CD14-positive monocyte (primary cell): ENCODE measurements around the gene SLC9A7. TPM values are rescaled to one million over a fixed set of nuclear protein-coding genes. Genes with fewer than 3 reads are reported as not detected.

Source experiments
- DNase-seq, 3 donors: peaks; one replicate each; pipeline ENCODE4 v3.0.0-alpha.2; 2011 to 2022
- H2AFZ ChIP-seq: 2 replicates; pipeline ENCODE4 v1.6.0; 2012; ENCODE audit warnings: mild to moderate bottlenecking, low read depth, low read length, inconsistent platforms; ENCODE audit not compliant: insufficient read depth, poor library complexity, severe bottlenecking
- H3K27ac ChIP-seq, 2 donors: 1 replicate in 1 of 2; 2 replicates in 1 of 2; pipeline ENCODE4 v1.5.1; 2012 to 2013; ENCODE audit warnings: low read length in 2 of 2, control low read depth in 1 of 2, inconsistent platforms in 1 of 2, low read depth in 1 of 2, mild to moderate bottlenecking in 1 of 2
- H3K27me3 ChIP-seq, 2 donors: one replicate each; pipeline versions ENCODE4 v1.6.0 to v1.6.1; 2011 to 2013; ENCODE audit warnings: low read length in 2 of 2; ENCODE audit not compliant: control insufficient read depth in 2 of 2, insufficient read depth in 2 of 2
- H3K36me3 ChIP-seq, 2 donors: replicated peaks in 1 of 2; 1 replicate in 1 of 2; 2 replicates in 1 of 2; pipeline versions ENCODE4 v1.5.1 to v1.6.1; 2012 to 2013; ENCODE audit warnings: low read length in 2 of 2, control low read depth in 1 of 2, inconsistent platforms in 1 of 2, mild to moderate bottlenecking in 1 of 2; ENCODE audit not compliant: insufficient read depth in 2 of 2, control insufficient read depth in 1 of 2
- H3K4me1 ChIP-seq, 2 donors: 1 replicate in 1 of 2; 2 replicates in 1 of 2; pipeline versions ENCODE4 v1.5.1 to v1.6.1; 2012 to 2013; ENCODE audit warnings: low read length in 2 of 2, control low read depth in 1 of 2, inconsistent platforms in 1 of 2, mild to moderate bottlenecking in 1 of 2, moderate library complexity in 1 of 2; ENCODE audit not compliant: insufficient read depth in 2 of 2, control insufficient read depth in 1 of 2
- H3K4me2 ChIP-seq: replicated peaks from 2 replicates; pipeline ENCODE3; 2012; ENCODE audit warnings: low read length, moderate library complexity, mild to moderate bottlenecking; ENCODE audit not compliant: poor library complexity, severe bottlenecking; ENCODE audit errors: extremely low read depth
- H3K4me3 ChIP-seq, 3 experiments: fragments of 200-600 bp in 1 of 3; sonication (generic) in 1 of 3; replicated peaks in 1 of 3; 1 replicate in 2 of 3; 2 replicates in 1 of 3; pipeline ENCODE4 v1.5.1; 2011 to 2013; ENCODE audit warnings: low read length in 3 of 3, mild to moderate bottlenecking in 3 of 3, control low read depth in 2 of 3, low read depth in 2 of 3, inconsistent platforms in 1 of 3, moderate library complexity in 1 of 3
- H3K79me2 ChIP-seq: 2 replicates; pipeline ENCODE4 v1.6.0; 2012; ENCODE audit warnings: mild to moderate bottlenecking, control low read depth, inconsistent platforms, low read length, moderate library complexity; ENCODE audit not compliant: insufficient read depth
- H3K9ac ChIP-seq: 2 replicates; pipeline ENCODE4 v1.6.0; 2017; ENCODE audit warnings: low read length, mild to moderate bottlenecking; ENCODE audit not compliant: insufficient read depth, poor library complexity, severe bottlenecking
- H3K9me3 ChIP-seq, 2 donors: replicated peaks in 1 of 2; 1 replicate in 1 of 2; 2 replicates in 1 of 2; pipeline versions ENCODE4 v1.5.1 to v1.6.1; 2012 to 2013; ENCODE audit warnings: low read length in 2 of 2, control low read depth in 1 of 2; ENCODE audit not compliant: control insufficient read depth in 1 of 2, insufficient read depth in 1 of 2
- H4K20me1 ChIP-seq: 2 replicates; pipeline ENCODE4 v1.6.0; 2012; ENCODE audit warnings: mild to moderate bottlenecking, low read length, control low read depth, moderate library complexity; ENCODE audit not compliant: insufficient read depth
- H3K27ac Mint-ChIP-seq, 7 donors: one replicate each; pipeline ENCODE4 v1.8.0; 2020; ENCODE audit warnings: mild to moderate bottlenecking in 7 of 7, mixed read lengths in 7 of 7, moderate library complexity in 6 of 7, inconsistent platforms in 2 of 7
- H3K27me3 Mint-ChIP-seq, 3 donors: one replicate each; pipeline ENCODE4 v1.8.0; 2021 to 2022; ENCODE audit warnings: low read depth in 3 of 3, mild to moderate bottlenecking in 3 of 3, mixed read lengths in 3 of 3, moderate library complexity in 3 of 3, inconsistent platforms in 1 of 3
- H3K36me3 Mint-ChIP-seq, 2 donors: one replicate each; pipeline ENCODE4 v1.8.0; 2020; ENCODE audit warnings: mixed read lengths in 2 of 2, inconsistent platforms in 1 of 2, mild to moderate bottlenecking in 1 of 2
- H3K4me1 Mint-ChIP-seq: one replicate; pipeline ENCODE4 v1.8.0; 2020; ENCODE audit warnings: mild to moderate bottlenecking, mixed read lengths
- H3K4me3 Mint-ChIP-seq, 2 donors: one replicate each; pipeline ENCODE4 v1.8.0; 2020; ENCODE audit warnings: mild to moderate bottlenecking in 2 of 2, mixed read lengths in 2 of 2, moderate library complexity in 1 of 2
- H3K9me3 Mint-ChIP-seq, 7 donors: one replicate each; pipeline ENCODE4 v1.8.0; 2020 to 2022; ENCODE audit warnings: mixed read lengths in 7 of 7, mild to moderate bottlenecking in 6 of 7, moderate library complexity in 6 of 7, inconsistent platforms in 2 of 7
- WGBS: methylation state at CpG from one replicate; pipeline ENCODE4 v1.1.5; 2013; ENCODE audit warnings: missing lambda C conversion rate; ENCODE audit not compliant: insufficient coverage; 5-methylcytosine and 5-hydroxymethylcytosine counted together
- intact Hi-C, 2 donors: fragments of 100-400 bp; cut with micrococcal nuclease; formaldehyde crosslinking; loops; one replicate each; pipeline versions ENCODE4 v1.15.0 to v1.15.1; 2023
- polyA plus RNA-seq, 3 donors: library from polyadenylated mRNA; depleted of rRNA in 1 of 3; unstranded in 2 of 3; stranded (reverse) in 1 of 3; fragments of 300-500 nt in 2 of 3; fragments of >200 nt in 1 of 3; fragmentation: Illumina TruSeq in 2 of 3; gene quantifications; 1 replicate in 2 of 3; 2 replicates in 1 of 3; pipeline ENCODE4 v1.2.3, GENCODE V29; 2012 to 2021
- TF ChIP-seq, protein P1 (sequence below): fragments of 200-600 bp; IDR thresholded peaks from one replicate; pipeline ENCODE4 v1.8.0; 2022; ENCODE audit warnings: antibody characterized with exemption, mild to moderate bottlenecking

The SLC9A7 gene
- polyA plus RNA-seq, 3 donors: 0.73 to 2.0 (median 1.0) TPM

DNA sequence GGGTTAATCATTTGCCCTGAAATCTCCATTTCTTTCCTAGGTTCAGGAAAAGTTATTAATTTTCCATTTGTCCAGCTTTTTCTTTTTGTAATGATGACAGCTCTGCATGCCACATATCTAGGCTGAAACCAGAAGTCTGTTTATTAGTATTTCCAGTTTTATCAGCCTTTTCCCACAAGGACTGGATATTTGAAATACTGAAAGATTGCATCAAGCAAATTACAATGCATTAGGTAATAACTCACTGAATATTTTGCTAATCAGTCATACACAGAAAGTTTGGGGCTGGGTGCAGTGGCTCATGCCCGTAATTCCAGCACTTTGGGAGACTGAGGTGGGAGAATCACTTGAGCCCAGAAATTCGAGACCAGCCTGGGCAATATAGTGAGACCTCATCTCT lies 21.5 kb downstream of the SLC9A7 start:
- no peak for DNase-seq
- WGBS: no CpG with 5 or more reads among the region's 2 CpGs
- H3K36me3 Mint-ChIP-seq: no peaks in the 10 kb centered on the region

DNA sequence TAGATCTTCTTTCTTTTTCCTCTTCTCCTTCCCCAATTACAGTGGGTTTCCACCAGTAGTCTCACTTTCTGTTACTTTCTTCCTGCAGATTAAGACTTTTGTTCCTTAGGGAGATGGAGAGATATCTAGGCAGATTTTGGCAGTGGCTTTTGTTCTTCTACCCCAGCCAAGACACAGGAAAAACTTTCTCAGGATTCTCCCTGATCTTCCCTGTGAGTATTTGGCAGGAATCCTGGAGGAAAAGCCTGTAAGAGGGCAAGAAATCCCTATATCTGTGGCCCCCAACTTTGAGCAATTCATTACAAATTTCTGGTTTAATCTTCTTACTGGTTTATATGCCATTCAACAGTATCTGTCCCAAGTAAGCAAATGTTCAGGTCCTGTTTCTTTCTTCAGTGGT lies 21.9 kb downstream of the SLC9A7 start:
- Mint-ChIP-seq H3K9me3 (peaks cover 12 to 41% (median 20%) of the 10 kb centered on the region in 7 donors), H3K36me3 (no peaks in the 10 kb centered on the region), H3K4me3 (no peak overlapping the region), H3K4me1 (peaks cover 7% of the 10 kb centered on the region), H3K27ac (no peak overlapping the region), H3K27me3 (peaks cover 0 to 2% (median 2%) of the 10 kb centered on the region in 3 donors)
- Histone ChIP-seq H3K4me3 (no peak overlapping the region), H3K79me2 (no peaks in the 10 kb centered on the region), H4K20me1 (no peaks in the 10 kb centered on the region), H3K27ac (no peak overlapping the region), H3K36me3 (no peaks in the 10 kb centered on the region), H3K9me3 (peaks cover 2 to 23% of the 10 kb centered on the region in 2 donors), H2AFZ (no peak overlapping the region), H3K4me1 (no peaks in the 10 kb centered on the region), H3K9ac (no peak overlapping the region), H3K4me2 (no peak overlapping the region), H3K27me3 (no peaks in the 10 kb centered on the region)
- no peak for DNase-seq
- TF ChIP-seq, protein P1, sequence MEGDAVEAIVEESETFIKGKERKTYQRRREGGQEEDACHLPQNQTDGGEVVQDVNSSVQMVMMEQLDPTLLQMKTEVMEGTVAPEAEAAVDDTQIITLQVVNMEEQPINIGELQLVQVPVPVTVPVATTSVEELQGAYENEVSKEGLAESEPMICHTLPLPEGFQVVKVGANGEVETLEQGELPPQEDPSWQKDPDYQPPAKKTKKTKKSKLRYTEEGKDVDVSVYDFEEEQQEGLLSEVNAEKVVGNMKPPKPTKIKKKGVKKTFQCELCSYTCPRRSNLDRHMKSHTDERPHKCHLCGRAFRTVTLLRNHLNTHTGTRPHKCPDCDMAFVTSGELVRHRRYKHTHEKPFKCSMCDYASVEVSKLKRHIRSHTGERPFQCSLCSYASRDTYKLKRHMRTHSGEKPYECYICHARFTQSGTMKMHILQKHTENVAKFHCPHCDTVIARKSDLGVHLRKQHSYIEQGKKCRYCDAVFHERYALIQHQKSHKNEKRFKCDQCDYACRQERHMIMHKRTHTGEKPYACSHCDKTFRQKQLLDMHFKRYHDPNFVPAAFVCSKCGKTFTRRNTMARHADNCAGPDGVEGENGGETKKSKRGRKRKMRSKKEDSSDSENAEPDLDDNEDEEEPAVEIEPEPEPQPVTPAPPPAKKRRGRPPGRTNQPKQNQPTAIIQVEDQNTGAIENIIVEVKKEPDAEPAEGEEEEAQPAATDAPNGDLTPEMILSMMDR: no peak
- intact Hi-C loops: no loop called here

More for the DNA sequence above, 21.5 kb downstream of the SLC9A7 start:
- Histone ChIP-seq H3K79me2 (no peaks in the 10 kb centered on the region), H3K4me2 (no peak overlapping the region), H3K36me3 (no peaks in the 10 kb centered on the region), H3K9ac (no peak overlapping the region), H2AFZ (no peak overlapping the region), H3K9me3 (peaks cover 2 to 23% of the 10 kb centered on the region in 2 donors), H3K27ac (no peak overlapping the region), H4K20me1 (no peaks in the 10 kb centered on the region), H3K4me1 (no peaks in the 10 kb centered on the region), H3K4me3 (no peak overlapping the region), H3K27me3 (no peaks in the 10 kb centered on the region)
- intact Hi-C loops: no loop called here
- TF ChIP-seq, protein P1: no peak
- Mint-ChIP-seq H3K27ac (no peak overlapping the region), H3K4me3 (no peak overlapping the region), H3K27me3 (peaks cover 0 to 2% (median 0%) of the 10 kb centered on the region in 3 donors), H3K9me3 (peaks cover 12 to 41% (median 20%) of the 10 kb centered on the region in 7 donors), H3K4me1 (peaks cover 5% of the 10 kb centered on the region)
